HG02798 (cell line): ENCODE measurements around the gene HOXC5.
"Not testable (repeated sequence)": the region's sequence is repeated elsewhere in the genome, so short reads cannot be mapped to it uniquely, and the experiment has no call there.

Source experiments
- ATAC-seq: cut with Tn5 transposase; IDR thresholded peaks from one replicate; pipeline ENCODE4 v1.9.1; 2021; ENCODE audit warnings: mild to moderate bottlenecking; ENCODE audit not compliant: unreplicated experiment, poor library complexity

The HOXC5 gene

DNA sequence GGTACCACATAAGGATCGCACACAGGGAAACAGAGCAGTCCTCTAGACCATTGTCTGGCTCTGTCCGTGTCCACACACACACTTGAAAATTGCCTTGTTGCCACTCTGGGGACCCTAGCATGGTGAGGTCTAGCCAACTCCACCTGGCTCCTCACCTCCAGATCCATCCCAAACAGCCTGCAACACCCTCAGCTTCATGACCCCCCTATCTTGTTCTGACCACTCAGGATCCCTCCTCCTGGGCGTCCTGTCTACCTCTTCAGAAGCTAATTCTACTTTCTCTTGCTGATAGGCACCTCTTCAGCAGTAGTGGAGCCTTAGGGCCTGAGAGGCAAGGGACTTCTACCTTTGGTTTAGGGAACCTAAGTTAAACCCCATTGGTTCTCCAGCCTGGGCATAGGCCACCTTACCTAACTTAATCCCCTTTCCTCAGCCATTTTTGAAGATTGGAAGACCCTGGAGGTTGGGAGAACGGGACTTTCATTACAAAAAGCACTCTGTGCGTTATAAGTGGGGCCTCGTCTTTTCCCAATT lies 697 bp upstream of the HOXC5 start:
- ATAC-seq, result no peak

DNA sequence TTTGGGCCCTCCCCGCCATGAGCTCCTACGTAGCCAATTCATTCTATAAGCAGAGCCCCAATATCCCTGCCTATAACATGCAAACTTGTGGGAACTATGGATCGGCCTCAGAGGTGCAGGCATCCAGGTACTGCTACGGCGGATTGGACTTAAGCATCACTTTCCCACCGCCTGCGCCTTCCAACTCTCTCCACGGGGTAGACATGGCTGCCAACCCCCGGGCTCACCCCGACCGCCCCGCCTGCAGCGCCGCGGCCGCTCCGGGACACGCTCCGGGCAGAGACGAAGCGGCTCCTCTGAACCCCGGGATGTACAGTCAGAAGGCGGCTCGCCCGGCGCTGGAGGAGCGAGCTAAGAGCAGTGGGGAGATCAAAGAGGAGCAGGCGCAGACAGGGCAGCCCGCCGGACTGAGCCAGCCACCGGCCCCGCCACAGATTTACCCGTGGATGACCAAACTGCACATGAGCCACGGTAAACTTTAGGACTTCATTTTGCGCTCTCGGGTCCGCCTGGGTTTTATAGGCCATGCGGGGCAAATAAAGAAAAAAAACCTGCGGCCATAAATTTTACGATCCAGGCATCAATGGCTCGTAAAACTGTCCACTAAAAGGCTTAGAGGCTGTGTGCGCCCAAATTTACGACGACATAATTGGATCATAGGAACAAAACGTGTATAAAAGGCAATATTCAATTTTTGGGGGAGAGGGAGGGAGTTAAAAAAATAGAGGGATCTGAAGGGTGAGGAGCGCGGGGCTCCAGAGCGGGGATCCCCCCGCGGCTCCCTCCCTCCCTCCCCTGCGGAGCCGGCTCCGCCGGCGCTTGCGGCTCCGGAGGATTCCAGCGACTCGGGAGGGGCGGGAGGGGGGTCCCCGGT lies 493 bp downstream of the HOXC5 start:
- ATAC-seq, result no peak

DNA sequence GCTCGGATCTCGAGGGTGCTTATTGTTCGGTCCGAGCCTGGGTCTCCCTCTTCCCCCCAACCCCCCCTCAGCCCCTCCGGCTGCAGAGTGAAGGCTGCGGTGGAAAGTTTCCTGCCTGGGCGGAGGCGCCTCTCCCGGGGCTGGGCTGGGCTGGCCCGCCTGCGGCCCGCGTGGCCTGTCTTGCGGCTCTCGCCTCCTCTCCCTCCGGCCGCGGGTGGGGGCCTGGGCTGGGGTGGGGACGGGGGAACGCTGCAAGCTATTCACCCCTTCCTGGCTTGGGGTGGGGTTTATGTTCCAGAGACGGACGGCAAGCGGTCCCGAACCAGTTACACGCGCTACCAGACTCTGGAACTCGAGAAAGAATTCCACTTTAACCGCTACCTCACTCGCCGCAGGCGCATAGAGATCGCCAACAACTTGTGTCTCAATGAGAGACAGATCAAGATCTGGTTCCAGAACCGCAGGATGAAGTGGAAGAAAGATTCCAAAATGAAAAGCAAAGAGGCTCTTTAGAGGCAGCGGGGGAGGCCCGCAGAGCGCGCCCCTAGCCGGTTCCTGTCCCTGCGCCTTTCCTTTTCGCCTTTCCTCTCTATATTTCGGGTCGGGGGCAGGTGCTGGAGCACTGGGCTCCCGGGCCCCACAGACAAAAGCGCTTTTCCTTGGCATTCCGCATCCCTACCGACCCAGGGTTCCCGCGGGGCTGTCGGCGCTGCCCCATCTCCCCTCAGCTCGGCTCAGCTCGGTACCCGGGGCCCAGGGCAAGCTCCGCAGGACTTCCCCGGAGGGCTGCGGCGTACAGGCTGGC lies 1.3 kb downstream of the HOXC5 start:
- no peak for ATAC-seq

DNA sequence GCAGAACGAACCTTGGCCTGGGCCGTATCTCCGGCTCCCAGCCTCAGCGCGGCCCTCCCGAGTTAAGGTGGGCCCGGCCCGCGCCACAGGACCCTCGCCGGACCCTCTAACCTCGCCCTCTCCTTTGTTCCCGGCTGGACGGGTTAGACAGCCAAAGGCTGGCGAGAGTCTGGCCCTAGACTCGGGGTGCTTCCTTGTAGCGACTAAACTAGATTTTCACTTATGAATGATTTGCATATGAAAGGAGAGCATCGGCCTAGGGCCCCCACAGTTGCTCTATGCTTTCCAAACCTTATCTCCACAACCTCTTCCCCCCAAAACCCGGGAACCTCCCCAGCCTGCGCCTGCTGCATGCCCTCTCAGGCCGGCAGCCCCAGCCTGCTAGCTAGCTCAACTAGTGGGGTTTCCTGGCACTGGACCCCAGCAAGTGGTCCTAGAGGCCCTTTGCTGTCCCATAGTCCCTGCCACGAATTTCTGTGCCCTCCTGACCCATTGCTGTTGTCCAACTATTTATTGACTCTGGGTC lies 2.0 kb downstream of the HOXC5 start:
- no peak for ATAC-seq

DNA sequence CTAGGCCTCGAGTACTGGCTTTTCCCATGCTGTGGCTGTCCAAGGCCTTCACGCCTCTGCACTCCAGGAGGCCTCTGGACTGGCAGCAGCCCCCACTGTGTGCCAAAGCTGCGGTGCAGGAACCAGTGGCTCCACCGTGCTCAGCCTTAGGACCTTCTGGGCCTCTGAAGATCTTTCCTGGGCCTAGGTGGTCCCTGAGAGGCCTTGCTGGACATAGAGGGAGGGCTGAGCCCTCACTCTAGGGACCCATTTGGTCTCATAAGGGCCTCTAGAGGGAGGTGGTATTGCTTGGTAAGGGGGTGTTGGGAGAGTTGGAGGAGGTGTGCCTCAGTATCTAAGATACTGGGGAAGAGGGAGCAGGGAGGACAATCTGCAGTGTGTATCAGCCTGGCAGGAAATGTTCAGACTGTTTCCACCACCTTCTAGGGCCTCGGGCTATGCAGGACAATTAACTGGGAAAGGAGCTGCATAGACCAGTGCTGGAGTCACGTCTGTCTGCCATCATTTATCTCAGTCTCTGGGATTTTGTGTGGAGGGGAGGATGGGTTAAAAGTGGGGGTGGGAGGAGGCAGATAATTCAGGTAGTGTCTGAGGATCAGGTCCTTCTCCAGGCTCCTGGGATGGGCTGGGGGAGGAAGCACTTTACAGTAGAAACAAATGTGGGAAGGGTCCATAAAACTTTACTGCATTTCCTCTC lies 2.9 kb downstream of the HOXC5 start:
- no peak for ATAC-seq

DNA sequence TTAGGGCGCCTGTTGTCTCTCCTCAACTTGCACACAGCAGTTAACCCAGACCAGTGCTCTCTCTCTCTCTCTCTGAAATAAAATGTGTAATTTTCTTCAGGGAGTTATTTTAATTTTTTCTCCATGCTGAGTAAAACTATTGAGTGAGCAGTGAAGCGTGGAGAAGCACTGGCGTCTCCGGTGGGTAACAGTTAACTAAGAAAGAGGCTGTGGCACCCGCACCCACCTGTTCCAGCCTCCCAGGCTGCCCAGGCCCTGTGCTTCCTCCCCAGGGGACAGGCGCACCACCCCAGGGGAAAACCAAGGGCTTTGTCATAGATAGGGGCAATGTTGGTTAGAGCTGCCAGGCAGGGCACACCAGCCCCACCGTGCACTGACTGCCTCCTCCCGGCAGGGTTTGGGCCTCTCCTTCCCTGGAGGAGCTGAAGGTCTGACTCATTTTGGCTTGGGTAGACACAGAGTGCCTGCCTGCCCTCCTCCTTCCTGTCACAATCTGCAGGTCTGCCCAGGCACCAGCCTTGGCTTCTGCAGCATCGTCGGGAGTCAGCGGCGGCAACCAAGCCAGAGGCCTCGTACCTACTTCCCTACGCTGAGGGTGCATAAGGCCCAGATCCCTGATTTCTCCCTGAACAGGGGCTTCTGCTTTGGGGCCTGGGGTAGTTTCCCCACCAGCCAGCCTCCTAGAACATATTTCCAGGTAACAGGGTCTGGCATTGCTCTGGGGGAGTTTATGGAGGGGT lies 3.9 kb downstream of the HOXC5 start:
- ATAC-seq, result no peak

DNA sequence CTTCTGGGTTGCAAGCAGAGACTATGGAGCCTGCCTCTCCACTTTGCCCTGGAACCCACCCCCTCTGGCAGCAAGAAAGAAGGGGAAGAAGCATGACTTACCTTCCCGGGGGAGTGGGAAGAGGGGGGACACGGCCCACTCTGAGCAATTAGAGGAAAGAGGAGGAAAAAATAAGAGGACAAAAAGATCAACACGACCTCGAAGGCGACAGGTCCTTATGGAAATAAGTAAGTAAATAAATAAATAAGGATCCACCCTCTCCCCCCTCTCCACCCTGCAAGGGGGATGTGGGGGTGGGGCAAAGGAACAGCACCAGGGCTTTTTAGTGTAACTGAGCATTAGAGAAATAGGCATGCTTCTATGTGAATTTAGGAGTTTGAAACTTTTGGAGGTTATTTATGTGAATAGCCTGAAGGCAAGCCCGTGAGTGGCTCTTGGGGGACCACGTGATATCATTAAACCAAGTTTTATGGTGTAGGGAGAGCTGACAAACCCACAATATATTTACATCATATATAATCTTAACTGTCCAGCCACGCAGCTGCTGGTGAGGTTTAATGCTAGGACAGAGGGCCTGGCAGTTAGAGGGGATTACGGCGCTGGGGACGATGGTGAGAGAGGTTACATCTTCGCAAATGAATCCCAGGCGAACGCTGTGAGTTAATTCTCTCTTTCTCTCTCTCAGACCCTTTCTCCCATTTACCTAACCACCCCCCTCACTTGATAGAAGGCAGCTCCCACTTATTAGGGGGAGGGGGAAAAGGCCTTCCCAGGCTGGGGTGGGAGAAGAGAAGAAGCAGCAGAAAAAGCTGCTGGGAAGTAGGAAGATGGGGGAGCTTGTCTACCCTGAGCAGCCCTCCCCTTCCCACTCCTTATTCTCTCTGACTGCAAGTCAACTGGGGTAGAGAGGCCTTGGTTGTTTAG lies 4.8 kb downstream of the HOXC5 start:
- no peak for ATAC-seq

DNA sequence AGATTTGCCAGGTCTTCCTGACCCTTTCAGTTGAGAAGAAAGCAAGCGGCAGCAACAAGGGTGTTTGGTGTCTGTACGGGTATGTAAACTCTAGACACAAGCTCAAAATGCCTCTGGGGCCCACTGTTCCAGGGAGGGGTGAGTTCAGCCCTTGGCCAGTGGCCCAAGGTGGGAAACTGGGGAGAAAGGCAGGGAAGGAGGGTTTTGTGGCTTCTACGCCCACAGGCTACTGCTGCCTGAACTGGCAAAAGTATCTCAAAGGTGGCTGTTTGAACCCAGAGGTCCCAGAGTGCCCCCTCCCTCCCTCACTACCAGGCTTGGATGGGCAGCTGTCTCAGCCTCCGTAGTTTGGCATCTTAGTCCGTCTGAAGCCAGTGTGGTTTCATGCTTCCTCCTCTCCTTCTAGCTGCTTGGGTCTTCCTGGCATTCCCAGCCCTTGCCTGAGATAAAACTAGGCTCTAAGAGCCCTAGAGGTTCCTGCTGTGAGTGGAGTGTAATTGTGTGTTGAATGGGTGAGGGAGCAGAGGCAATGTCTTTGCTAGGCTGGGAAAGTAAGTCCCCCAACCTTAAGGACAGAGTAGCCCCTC lies 5.5 kb downstream of the HOXC5 start:
- ATAC-seq, result no peak

DNA sequence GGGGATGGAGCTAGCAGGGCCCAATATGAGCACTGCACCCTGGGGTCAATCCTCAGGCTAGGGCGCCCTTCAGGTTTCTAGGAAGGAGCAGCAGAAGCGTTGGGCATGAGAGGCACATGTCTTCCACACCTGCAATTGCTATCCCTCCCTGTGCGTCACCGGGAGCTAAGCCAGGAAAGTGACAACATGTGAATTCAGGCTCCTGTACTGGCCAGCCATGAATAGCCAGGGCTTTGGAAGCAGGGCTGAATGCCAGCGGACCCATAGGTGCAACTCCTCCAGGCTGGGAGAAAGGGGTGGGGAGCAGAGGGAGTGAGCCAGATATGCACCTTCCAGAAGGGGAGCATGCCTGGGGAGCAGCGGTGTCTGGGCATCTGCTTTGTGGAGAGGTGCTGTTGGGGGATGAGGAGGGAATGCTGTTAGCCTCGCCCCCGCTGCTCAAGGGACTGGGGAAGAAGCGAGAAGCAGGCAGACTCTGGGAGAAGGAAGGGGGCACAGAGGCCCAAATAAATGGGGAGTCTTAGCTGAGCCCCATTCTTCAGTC lies 6.1 kb downstream of the HOXC5 start:
- no peak for ATAC-seq

DNA sequence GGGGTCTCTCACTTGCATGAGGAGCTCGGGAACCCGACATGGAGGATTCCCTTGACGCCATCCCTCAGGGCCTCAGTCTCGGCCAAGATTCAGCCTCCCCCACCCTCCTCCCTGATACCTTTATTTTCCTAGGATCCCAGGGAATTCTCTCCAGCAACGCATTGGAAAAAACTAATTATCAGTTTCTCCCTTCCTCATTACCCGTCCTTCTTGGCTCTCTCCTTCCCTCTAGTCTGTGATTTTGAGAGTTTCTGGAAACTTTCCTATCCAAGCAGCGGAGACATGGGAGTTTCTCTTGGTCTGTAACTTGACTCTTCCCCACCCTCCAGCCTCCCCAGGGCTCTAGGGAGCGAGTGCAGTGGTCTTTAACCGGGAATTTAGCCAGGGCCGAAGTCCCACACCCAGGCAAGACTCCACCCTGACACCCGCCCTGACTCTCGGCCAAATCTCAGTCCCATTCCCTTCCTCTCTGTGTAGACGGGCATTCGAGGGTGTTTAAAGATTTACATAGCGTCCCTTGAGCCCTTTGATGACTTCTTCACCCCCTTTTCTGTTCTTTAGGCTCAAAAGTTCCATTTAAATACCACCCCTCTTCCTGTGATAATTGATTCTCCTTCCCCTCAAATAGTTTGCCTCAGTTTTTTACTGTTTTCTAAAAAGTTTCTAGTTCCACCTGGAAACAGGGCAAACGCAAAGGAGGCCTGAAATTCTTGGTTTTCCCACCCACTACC lies 6.7 kb downstream of the HOXC5 start:
- ATAC-seq, result no peak

DNA sequence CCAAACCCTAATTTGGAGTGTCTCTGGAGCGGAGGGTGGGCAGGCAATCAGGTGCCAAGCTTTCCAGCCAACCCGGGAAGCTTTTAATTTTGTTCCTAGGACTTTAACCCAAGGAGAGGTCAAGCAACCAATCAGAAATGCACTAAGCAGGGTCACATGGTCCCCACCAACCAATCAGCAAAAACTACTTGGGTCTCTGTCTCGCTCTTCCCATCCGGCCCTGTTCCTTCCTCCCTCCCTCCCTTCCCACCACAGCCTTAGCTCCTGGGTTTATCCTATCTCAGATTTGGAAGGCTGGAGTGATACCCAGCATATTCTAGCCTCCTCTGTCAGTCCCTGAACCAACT lies 7.3 kb downstream of the HOXC5 start:
- no peak for ATAC-seq

DNA sequence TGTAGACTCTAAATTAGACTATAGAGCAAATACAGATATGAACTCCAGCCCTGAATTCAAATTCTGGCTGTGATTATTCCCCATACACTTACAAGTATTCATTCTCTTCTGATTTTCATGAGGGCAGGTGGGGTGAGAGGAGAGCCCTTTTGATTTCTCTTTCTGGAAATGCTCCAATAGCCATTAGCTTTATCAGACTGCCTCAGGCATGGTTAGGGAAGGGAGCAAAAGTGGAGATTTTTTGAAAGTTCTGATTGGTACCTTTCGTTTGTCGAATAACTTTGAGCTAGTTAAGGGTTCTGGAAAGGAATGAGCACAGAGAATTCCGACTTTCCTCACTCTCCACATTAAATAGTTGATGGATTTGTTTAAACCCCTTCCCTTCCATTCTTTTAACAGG lies 7.8 kb downstream of the HOXC5 start:
- ATAC-seq, result no peak

DNA sequence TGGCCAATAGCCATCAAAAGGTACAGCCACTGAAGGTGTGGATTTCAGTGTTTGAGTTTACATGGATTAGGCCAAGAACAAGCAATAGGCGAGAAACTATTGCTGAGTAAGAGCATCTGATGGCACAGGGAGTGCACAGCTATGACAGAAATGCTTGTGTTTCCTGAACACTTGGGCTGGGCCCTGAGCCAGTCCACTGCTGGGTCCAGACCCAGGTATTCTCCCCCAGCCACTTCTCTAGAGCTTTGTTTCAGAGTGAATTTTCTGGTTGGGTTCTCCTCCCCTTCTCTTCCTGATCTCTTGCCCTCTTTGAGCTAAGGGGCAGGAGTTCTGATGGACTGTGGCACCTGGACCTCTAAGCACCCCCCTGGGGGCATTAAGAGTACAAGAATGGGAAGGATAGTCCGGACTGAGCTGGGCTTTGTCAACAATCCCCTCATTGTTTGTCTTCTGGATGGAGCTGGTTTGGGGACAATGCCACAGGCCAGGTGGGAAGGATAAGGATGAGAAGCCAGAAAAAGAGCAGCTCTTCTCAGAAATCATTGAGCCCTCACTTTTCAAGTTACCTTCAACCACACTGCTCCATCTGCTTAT lies 8.3 kb downstream of the HOXC5 start:
- ATAC-seq, result no peak

DNA sequence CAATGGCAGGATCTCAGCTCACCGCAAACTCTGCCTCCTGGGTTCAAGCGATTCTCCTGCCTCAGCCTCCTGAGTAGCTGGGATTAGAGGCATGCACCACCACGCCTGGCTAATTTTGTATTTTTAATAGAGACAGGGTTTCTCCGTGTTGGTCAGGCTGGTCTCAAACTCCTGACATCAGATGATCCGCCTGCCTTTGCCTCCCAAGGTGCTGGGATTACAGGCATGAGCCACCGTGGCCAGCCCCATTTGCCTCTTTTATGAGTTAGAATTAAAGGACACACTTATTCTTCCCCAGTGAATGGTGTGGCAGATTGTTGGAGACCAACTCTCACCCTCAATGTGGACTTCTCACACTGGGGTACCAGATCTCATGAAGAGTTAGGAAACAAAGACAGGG lies 9.2 kb downstream of the HOXC5 start:
- ATAC-seq, result not testable (repeated sequence)

DNA sequence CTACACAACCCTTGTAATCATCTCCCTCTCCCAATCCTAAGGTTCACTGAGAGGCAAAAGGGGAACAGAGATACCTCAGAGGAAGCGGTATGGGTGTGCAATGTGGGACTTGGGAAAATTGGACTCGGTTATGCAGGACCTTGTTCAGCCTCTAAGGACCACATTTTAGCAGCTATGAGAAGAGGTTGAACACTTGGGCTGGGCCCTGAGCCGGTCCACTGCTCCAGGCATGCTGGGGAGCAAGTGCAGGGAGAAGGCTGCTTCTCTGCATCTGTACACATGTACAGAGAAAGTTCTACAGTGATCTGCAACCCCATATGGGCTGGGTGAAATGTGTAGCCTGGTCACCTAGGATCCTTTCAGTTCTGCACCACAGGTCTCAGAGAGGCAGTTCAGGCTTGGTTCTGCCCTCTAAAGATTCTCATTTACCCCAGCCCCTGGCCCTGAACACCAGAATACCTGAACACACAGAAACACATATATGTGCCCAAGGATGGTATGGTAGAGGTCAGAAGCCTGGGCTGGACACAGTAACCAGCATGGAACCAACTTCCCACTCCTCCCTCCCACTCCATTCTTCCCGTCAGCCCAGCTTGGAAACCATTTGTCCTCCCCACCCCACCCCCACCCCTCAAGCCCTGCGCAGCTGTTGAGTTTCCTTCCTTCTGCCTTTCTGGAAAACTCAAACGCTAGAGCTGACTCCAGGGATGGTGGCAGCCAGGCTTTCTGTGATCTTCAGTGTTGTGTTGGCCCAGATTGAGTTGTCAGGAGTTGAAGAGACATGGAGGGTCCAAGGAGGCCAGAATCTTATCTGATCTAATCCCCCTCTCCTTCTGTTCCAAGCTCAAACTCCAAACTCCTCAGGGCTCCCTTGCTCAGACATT lies 10.4 kb downstream of the HOXC5 start:
- ATAC-seq, result no peak

DNA sequence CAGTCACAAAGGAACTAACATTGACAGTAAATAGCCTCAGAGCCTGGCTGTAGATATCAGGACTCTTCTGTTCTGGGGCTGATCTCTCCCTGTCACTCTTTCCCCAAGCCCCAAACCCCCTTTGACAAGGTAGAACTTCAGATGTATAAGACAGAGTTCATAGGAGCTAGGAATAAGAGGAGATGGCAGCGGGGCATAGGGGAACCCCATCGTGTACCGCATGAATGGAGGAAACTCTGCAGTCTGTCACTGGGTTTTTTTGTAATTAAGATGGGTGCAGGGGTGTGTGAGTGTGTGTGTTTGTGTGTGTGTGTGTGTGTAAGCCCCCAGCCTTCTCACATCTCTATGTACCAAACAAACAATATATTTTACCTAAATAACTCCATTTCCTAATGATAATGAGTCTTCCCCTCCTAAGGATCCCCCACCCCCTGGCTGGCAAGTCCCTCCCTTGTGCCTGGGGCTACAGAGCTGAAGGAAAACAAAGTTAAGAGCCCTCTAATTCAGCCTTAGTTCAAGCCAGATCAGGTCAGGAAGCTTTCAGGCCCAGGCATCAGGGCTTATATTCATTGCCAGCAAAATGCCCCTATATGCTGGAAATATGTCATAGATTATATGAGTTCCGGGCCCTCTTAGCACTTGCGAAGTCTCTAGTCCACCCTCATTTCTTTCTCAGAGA lies 11.7 kb downstream of the HOXC5 start:
- no peak for ATAC-seq
